HG03460 (cell line): ENCODE data around the gene MS4A1.
"Not testable (repeated sequence)": the region's sequence is repeated elsewhere in the genome, so short reads cannot be mapped to it uniquely, and the experiment has no call there.

Experiments used
- ATAC-seq: cut with Tn5 transposase; IDR thresholded peaks from one replicate; pipeline ENCODE4 v1.9.1; 2021; ENCODE audit not compliant: unreplicated experiment

Gene MS4A1

GRCh38 chr11:60455531-60456042 lies at the start of gene MS4A1:
TSS of gene MS4A1 (plus strand) at chr11:60455847. CDS start at chr11:60462375, 6,528 bp downstream.
- ATAC-seq, result peak; percentile 87

GRCh38 chr11:60420015-60420414 lies 35.6 kb upstream of the MS4A1 start:
- ATAC-seq, result no peak

GRCh38 chr11:60422609-60423008 lies 33.0 kb upstream of the MS4A1 start:
- ATAC-seq, result no peak

GRCh38 chr11:60428517-60428916 lies 27.1 kb upstream of the MS4A1 start:
- no peak for ATAC-seq

- no peak for ATAC-seq
These were observed 26.4 kb upstream of the MS4A1 start, which contains the start of gene MS4A5 for GRCh38 chr11:60429272-60429671. TSS of gene MS4A5 (plus strand) at chr11:60429572. CDS start at chr11:60429675, 103 bp downstream.

- no peak for ATAC-seq
These were observed 24.4 kb upstream of the MS4A1 start for GRCh38 chr11:60431251-60431650.

- ATAC-seq, result no peak
These were observed 22.2 kb upstream of the MS4A1 start for GRCh38 chr11:60433401-60433800.

GRCh38 chr11:60447070-60447469 lies 8.6 kb upstream of the MS4A1 start:
- no peak for ATAC-seq

GRCh38 chr11:60447846-60448245 lies 7.8 kb upstream of the MS4A1 start:
- ATAC-seq, result no peak

- ATAC-seq, result not testable (repeated sequence)
These were observed 4.5 kb upstream of the MS4A1 start for GRCh38 chr11:60451185-60451584.

GRCh38 chr11:60454212-60454611 lies 1.4 kb upstream of the MS4A1 start:
- ATAC-seq, result no peak

GRCh38 chr11:60457576-60457975 lies 1.9 kb downstream of the MS4A1 start:
- peak; percentile 33 for ATAC-seq

GRCh38 chr11:60459345-60459744 lies 3.7 kb downstream of the MS4A1 start:
- ATAC-seq, result no peak

GRCh38 chr11:60468829-60469228 lies 13.2 kb downstream of the MS4A1 start:
- ATAC-seq, result no peak

GRCh38 chr11:60469723-60470122 lies 14.1 kb downstream of the MS4A1 start:
- no peak for ATAC-seq

GRCh38 chr11:60477035-60477445 lies 21.4 kb downstream of the MS4A1 start:
- peak; percentile 54 for ATAC-seq

- ATAC-seq, result no peak
These were observed 26.7 kb downstream of the MS4A1 start for GRCh38 chr11:60482361-60482760.

GRCh38 chr11:60485987-60486386 lies 30.3 kb downstream of the MS4A1 start:
- peak; percentile 86 for ATAC-seq

- ATAC-seq, result no peak
These were observed 36.9 kb downstream of the MS4A1 start, which contains the start of gene MS4A12 for GRCh38 chr11:60492488-60493009. TSS of gene MS4A12 (plus strand) at chr11:60492778. CDS start at chr11:60497319, 4,541 bp downstream.

- ATAC-seq, result no peak
These were observed 37.8 kb downstream of the MS4A1 start for GRCh38 chr11:60493454-60493853.

GRCh38 chr11:60498399-60498798 lies 42.8 kb downstream of the MS4A1 start:
- ATAC-seq, result no peak

GRCh38 chr11:60498853-60499252 lies 43.2 kb downstream of the MS4A1 start:
- no peak for ATAC-seq
